Left renal cortex interstitium (tissue), 4 donors: ENCODE results near the gene NAT8. TPM values are rescaled to one million over a fixed set of nuclear protein-coding genes. Genes with fewer than 3 reads are reported as not detected.
A peak's percentile ranks its signal among the peaks of the same experiment; 100 is the strongest.
"Not testable (repeated sequence)": the region's sequence is repeated elsewhere in the genome, so short reads cannot be mapped to it uniquely, and the experiment has no call there.

Experiments
- DNase-seq, 4 donors: peaks; one replicate each; pipeline ENCODE4 v3.0.0-alpha.2; 2013; ENCODE audit warnings: low read depth in 4 of 4, low spot score in 2 of 4, missing footprints in 1 of 4
- polyA plus RNA-seq, 4 donors: library from polyadenylated mRNA; unstranded; fragments of 120-200 nt; gene quantifications; one replicate each; pipeline ENCODE4 v1.2.1, GENCODE V29; 2013; ENCODE audit not compliant: insufficient read length in 4 of 4

The NAT8 gene
- 10 to 100 TPM; 23.5 to 25.5 (median 25.3) TPM for polyA plus RNA-seq

GRCh38 chr2:73642338-73643018 lies at the start of gene NAT8:
Gene NAT8, minus strand, starts transcription at chr2:73642422. Its CDS starts 794 bp downstream, at chr2:73641628.
- DNase-seq, result no peak

GRCh38 chr2:73690372-73691088 lies 48.3 kb upstream of the NAT8 start:
- not testable (repeated sequence) for DNase-seq

- DNase-seq, result not testable (repeated sequence)
These were observed 46.3 kb upstream of the NAT8 start for GRCh38 chr2:73688494-73688893.

- no peak for DNase-seq
These were observed 43.7 kb upstream of the NAT8 start for GRCh38 chr2:73685764-73686438.

GRCh38 chr2:73684905-73685304 lies 42.7 kb upstream of the NAT8 start:
- not testable (repeated sequence) for DNase-seq

GRCh38 chr2:73684325-73684724 lies 42.1 kb upstream of the NAT8 start:
- DNase-seq, result not testable (repeated sequence)

- peak in 1 of 4 donors; percentile 11 for DNase-seq
These were observed 37.8 kb upstream of the NAT8 start for GRCh38 chr2:73679951-73680571.

- not testable (repeated sequence) for DNase-seq
These were observed 37.0 kb upstream of the NAT8 start for GRCh38 chr2:73679237-73679636.

- not testable (repeated sequence) for DNase-seq
These were observed 35.8 kb upstream of the NAT8 start for GRCh38 chr2:73678008-73678407.

- not testable (repeated sequence) for DNase-seq
These were observed 34.0 kb upstream of the NAT8 start for GRCh38 chr2:73676211-73676610.

GRCh38 chr2:73674696-73675157 lies 32.5 kb upstream of the NAT8 start:
- DNase-seq, result not testable (repeated sequence)

- not testable (repeated sequence) for DNase-seq
These were observed 27.8 kb upstream of the NAT8 start for GRCh38 chr2:73669976-73670375.

- not testable (repeated sequence) for DNase-seq
These were observed 25.0 kb upstream of the NAT8 start for GRCh38 chr2:73667239-73667638.

GRCh38 chr2:73654175-73654574 lies 12.0 kb upstream of the NAT8 start:
- DNase-seq, result no peak

- DNase-seq, result no peak
These were observed 10.1 kb upstream of the NAT8 start for GRCh38 chr2:73652348-73652747.

- no peak for DNase-seq
These were observed 9.5 kb upstream of the NAT8 start for GRCh38 chr2:73651591-73652230.

GRCh38 chr2:73647690-73648089 lies 5.5 kb upstream of the NAT8 start:
- not testable (repeated sequence) for DNase-seq

GRCh38 chr2:73641767-73642062 lies 507 bp downstream of the NAT8 start:
- no peak for DNase-seq

GRCh38 chr2:73640946-73641766 lies 1.1 kb downstream of the NAT8 start:
- no peak for DNase-seq

- no peak for DNase-seq
These were observed 1.7 kb downstream of the NAT8 start for GRCh38 chr2:73640511-73640911.
